Activated CD8-positive, alpha-beta memory T cell treated with anti-CD3 and anti-CD28 coated beads, Interleukin-2, amount 50 U/mL, for 1 hour (primary cell): ENCODE data around the gene SDK2.
"Not testable (repeated sequence)": the region's sequence is repeated elsewhere in the genome, so short reads cannot be mapped to it uniquely, and the experiment has no call there.

Source experiments
- DNase-seq: peaks from one replicate; pipeline ENCODE4 v3.0.0-alpha.2; 2020; ENCODE audit errors: extremely low read depth

Gene SDK2

DNA sequence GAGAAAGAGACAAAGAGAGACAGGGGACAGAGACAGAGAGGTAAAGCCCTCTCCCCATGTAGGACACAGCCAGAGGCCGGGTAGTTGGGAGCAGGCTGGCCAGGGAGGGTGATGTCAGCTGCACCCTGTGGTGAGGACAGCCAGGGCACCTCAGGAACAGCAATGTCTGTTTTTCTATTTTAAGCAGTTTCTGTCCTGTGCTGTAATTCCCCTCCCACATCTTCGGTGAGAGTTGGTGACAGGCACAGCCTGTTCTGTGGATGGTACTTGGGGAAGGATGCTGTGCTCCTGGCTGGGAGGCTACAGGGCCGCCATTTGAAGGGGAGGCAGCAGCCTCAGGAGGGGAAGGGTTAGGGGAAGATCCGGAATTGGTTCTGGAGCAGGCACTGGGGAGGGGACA lies 163.5 kb downstream of the SDK2 start:
- DNase-seq = no peak

DNA sequence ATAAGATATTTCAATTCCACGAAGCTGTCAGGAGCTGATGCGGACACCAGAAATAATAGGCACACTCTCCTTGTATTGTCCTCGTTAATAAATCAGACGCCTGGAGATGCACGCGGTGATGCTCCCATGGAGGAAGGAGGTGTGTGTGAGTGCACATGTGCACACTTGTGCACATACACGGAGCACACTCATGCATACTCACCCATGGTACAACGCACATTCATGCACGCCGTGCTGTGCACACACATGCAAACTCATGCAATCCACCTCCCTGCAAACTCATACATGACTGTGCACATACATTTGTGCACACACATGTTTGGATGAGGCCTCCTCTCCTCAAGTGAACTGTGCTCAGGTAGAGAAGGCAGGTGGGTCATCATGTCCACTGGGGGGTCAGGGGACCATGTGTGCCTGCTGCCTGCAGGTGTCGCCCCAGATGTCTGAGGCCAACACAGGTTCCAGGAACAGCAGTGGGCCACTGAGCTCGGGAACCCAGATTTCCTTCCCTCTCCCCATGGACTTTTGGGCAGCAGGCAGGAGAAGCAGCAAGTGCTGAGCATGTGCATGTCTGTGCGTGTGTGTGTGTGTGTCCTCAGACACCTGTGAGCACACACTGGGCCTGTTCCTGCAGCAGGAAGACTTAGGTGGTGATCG lies 165.3 kb downstream of the SDK2 start:
- DNase-seq = no peak

DNA sequence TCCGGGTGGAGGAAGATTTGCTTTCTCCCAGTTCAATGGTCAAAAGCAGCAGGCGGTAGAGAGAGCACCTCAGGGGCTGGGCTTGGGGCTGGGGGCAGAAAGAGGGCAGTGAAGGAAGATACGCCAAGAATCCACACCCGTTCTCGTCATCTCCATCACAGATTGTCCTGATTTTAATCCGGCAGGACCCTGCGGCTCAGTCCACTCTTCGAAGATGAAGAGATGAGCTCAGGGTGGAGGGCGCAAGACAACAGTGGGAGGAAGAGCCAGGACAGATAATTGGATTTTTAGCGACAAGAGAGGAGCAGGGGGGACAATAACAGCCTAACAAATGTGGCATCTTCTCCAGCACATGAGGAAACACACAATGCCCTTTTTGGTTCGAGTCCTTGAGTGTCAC lies 165.9 kb downstream of the SDK2 start:
- DNase-seq = no peak

DNA sequence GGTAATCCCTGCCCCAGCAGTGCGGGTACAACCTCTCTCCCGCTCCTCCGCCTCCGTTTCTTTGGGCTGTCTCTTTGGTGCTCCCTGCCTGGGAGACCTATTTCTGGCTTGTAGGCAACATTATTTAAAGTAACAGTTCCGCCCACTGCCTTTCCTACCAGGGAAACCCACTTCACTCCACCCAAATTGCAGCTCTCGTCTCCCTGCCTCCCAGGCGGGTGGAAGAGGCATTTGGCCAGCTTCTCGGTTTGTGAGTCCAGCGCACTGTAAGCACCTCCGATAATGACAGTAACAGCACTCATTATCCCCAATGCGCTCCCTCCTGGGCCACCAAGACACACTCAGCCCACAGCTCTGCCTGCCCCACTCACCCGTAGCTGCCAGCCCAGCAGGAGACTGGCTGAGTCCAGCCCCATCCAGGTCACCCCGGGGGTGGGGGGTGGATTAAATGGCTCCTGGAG lies 167.3 kb downstream of the SDK2 start:
- DNase-seq = no peak

DNA sequence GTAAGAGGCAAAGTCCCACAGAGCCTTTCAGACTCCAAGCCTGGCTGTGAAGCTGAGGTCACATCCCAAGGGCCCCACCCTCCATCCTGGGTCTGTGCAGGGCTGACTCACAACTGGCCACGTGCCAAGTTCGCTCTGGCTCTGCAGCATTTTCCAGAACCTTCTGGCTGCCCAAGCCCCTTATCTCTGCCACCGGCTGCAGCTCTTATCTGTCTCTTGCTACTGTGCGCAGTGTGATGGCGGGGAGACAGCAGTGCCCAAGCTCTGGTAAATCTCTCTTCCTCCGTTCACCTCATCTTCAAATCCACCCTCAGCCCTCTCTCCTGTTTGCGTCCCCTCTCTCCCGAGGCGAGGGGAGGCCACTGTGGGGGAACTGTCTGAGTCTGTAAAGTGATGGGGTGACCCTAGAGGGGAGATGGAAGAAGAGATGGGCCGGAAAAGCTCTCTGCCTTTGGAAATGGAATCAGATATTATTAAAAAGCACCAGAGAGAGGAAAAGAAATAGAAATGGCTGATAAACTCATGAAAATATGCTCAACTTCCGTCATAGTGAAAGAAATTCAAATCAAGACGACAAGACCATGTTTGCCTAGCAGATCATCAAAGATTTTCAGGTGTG lies 169.8 kb downstream of the SDK2 start:
- no peak for DNase-seq

DNA sequence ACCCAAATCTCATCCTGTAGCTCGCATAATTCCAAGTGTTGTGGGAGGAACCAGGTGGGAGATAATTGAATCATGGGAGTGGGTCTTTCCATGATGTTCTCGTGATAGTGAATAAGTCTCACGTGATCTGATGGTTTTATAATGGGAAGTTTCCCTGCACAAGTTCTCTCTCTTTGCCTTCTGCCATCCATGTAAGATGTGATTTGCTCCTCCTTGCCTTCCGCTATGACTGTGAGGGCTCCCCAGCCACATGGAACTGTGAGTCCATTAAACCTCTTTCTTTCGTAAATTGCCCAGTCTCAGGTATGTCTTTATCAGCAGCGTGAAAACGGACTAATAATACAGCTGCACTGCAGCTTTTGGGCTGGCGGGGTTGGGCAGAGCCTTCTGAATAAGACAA lies 171.5 kb downstream of the SDK2 start:
- DNase-seq = not testable (repeated sequence)

DNA sequence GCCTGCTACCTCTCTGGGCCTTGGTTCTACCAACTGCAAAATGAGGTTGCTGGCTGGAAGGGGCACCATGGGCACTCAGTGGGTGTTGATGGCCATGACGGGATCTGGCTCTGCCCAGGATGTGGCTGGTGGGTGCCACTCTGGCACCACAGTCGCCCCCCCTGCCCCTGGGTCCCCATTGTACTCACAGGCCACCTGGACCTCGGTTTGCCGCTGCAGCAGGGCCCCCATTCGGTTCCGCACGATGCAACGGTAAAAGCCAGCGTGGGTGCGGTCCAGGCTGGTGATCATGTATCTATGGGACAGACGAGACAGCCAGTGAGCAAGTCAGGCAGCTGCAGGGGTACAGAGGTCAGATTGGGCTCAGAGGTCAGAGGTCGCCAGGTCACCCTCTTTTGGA lies 172.3 kb downstream of the SDK2 start:
- no peak for DNase-seq

DNA sequence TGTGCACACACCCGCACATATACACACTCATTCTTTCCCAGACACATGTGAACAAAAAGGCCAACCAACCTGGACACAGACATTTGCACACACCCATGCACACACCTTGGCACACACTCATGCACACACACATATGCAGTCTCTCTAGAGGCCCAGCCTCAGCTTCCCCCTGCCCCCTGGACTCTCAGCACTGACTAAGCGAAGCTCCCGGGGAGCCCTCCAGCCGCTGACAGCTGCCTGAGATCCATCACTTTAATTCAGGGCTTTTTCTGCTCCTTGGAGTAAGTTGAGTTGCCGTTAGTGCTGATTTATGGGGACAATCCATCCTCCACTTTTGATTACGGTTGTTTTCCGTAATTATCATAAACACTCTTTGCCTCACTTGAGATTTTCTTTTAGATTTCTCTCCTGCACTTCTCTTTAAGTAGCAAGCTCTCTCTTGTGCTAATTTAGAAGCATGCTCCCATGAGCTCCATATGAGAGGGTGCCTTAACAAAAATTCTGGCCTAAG lies 173.9 kb downstream of the SDK2 start:
- no peak for DNase-seq

DNA sequence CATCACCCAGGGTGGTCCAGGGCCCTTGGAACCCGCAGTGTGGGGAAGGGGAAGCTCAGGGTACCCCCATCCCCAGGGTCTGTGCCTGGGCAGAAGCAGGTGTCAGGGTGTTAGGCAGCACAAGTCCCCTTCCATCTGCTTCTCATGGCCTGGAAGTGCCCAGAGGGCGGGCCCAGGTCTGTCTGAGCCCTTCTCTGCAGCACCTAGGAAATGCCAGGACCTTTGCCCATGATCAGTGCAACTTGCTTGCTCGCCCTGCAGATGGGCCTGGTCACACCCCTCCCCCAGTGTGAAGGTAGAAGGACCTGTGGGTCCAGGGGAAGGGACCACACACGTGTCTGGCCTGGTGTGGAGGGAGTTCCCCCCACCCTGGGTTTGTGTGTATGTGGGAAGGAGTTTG lies 174.9 kb downstream of the SDK2 start:
- no peak for DNase-seq

DNA sequence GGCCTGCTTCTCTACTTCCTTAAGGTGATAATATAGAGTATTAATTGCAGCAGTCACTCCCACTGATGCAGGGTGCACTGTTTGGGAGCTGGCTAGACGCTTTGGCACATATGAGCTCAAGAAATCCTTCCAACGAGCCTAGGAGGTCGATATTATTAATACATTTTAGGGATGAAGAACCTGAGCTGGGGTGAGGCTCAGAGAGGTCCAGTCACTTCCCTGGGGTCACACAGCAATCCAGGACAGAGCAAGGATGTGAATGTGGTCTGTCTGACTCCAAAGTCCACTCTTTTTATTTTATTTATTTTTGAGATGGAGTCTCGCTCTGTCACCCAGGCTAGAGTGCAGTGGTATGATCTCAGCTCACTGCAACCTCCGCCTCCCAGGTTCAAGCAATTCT lies 176.0 kb downstream of the SDK2 start:
- DNase-seq = no peak

DNA sequence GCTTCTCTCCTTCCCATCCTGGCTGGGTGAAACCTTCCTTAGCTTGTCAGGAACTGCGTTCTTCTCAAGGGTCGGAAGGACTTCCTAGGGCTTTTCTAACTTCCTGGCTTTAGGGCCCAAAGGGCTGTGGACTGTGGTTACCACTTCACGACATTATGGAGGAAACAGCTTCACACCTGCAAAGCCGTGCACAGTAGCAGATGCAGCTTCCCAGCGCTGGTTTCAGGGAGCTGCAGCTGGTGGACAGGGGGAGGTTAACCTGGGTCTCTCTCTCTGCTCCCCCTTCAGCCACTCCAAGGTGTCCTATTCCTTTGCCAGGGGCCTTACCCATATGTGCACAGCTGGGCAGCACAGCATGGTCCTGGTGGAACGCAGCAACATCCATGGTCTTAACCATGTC lies 176.6 kb downstream of the SDK2 start:
- no peak for DNase-seq

DNA sequence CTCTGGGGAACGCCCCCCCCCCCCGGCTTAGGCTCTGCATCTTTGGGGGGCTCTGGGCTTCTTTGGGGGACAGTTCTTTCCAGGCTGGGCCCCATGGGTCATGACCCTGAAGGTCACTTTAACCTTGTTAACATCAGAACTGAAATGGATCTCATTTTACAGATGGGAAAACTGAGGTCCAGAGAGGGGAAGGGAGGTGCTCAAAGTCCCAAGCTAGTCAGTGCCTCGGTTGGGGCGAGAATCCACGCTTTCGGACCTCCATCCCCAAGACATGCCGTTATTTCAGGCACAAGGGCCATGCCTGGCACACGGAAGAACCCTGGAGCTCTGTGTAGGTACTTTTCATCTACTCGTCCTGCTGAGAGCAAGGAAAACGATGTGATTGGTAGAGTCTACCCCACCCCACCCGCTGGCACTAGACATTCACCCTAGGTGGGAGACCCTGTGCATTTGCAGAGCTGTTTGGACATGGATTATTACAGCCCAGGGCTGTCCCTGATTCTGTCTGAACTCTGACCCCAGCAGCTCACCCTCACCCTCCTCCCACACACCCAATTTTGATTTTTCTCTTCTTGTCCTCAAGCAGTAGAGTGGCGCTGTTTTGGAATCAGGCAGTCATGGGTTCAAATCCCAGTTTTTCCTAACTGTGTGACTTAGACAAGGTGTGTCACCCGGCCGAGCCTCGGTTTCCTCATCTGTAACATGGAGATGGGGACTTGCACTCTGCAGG lies 177.4 kb downstream of the SDK2 start:
- no peak for DNase-seq

DNA sequence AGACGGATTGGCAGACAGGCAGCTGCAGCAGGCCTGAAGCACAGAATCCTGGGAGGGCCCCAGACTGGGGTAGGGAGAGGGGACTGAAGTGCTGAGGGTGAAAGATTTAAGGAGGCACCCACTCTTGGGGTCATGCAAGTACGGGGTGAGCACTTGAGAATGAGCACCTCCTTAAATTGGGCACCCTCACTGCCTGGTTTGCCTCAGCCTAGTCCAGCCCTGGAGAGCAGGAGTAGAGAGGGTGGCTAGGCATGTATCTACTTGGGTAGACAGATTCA lies 178.4 kb downstream of the SDK2 start:
- no peak for DNase-seq

DNA sequence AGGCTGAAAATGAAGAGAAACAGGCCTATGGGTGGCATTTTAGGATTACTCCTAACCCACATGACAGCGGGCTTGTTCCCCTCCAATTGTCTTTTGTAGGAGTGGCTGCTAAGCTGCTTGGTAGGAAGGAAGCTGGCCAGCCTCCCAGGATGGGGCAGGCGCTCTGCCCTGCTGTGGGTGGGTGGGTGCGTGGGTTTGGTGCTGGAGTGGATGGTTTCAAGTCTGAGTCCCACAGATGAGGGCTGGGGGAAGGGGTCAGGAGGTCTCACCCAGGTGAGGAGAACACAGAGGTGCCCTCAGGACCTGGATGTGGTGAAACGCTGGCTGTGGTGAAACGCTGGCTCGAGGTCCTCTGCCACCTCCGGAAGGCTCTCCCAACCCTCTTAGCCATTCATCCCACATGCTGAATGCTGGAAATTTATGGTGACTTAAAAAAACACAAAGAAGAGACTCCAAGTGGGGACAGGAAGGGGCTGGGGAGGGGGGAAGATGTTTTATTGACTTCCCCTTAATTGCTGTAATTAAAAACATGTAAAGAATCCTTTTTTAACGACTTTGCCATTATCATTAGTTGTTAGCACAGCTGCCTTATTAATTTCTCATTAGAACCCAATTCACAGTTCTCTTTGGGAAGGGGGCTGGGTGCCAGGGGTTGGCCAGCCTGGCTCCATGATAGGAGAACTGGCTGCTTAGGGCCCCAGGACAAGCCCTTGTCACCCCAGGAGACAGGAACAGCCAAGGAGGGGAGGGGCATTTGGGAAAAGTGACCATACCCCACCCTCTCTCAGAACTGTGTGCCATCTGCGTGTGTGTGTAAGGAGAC lies 178.9 kb downstream of the SDK2 start:
- DNase-seq = no peak

DNA sequence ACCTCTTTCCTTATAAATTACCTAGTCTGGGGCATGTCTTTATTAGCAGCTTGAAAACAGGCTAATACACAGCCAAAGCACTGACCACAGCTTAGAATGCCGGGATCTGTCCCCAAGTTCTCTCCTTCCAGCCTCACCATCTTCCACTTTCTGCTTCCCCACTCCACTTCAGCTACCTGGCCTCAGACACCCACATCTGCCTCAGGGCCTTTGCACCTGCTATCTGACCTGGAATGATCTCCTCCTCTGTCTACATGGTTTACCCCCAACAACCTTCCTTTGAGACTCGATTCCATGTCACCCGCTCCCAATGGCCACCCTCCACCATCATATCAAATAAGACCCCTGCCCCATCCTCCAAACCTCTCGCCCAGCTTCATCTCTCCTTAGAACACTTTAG lies 179.8 kb downstream of the SDK2 start:
- no peak for DNase-seq

DNA sequence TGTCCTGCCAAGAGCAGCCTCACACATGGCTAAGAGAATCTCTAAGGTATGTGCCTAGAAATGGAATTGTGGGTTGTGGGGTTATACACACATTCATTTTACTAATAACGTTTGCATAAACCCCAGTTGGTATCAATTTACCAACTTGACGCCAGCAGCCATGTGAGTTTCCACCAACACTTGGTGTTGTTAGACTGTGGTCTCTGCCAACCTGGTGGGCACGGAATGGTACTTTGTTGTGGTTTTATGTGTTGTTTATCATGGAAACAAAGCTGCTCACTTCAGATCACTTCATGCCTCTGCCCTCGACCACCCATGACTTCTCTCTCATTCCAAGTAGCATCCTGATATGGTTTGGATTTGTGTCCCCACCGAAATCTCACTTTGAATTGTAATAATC lies 180.4 kb downstream of the SDK2 start:
- no peak for DNase-seq

DNA sequence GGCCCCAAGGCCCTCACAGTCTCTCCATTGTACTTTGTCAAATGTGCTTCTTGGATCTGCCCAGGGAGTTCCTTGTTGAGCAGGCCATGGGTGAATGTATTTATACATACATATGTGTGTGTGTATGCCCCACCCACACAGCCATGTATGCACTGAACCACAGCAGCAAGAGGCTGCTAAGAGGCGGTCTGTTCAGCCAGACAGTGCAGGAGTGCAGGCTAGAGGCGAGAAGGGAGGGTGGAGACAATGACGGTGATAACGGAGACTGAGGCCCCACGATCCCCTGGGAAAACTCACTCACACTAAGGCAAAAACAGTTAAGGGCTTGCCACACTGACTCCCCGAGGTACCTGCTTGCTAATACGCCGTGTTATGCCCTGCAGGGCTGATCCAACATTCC lies 181.4 kb downstream of the SDK2 start:
- DNase-seq = no peak

DNA sequence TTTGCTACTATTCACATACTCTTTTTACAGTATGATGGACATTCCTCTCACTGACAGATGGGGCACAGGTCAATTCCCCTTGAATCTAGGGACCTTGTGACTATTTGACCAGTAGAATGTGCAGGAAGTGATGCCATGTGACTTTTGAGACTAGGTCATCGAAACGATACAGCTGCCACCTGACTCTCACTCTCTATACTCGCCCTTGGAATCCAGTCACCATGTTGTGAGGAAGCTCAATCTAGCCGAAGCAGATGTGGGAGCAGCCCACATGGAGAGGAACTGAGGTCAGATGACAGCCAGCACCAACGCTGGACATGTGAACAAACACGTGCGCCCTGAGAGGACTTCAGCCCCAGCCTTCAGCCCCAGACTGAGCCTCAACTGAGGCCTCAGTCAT lies 184.3 kb downstream of the SDK2 start:
- no peak for DNase-seq

DNA sequence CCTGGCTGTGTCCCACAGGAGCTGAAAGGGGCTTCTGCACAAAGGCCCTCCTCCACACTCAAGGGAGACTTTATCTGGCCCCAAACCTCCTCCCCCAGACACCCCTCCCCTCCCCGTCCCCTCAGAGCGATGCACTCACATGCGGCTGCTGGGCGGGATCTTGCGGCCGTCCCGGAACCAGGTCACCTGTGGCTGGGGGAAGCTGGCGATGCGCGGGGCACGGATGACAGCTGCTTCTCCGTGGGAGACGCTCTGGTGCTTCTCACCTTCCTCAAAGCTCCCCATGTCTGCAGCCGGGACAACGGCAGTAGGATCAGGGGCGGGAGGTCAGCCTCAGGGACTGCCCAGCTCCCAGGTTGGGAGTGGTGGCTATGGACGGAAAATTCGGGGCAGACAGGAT lies 188.5 kb downstream of the SDK2 start:
- no peak for DNase-seq

DNA sequence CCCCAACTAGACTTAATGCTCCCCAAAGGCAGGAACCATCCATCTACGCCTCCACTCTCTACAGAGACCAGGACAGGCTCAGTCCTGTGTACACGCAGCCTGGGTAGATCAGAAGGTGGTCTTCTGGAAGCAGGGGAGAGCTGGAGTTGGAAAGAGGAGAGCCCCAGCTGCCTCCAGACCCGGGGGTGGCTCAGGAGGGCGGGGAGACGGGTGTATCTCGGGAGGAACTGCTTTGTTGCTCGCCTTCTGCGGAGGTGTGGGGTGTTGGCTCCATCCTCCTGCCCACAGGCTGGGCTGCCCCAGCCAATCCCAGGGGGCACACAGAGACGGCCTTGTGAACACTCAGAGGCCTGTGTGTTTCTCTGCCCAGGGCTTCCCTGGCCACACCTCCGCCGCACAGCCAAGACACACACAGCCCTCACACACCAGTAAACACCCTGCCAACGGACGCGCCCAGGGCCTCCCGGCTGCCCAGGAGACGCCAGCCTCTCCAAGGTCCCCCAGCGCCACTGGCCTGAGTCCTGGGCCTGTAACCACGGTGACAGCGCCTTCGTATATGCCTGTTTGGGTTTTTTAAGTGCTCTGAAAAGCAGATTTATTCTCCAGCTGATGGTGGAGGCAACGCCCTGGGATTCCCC lies 189.1 kb downstream of the SDK2 start:
- DNase-seq = no peak

DNA sequence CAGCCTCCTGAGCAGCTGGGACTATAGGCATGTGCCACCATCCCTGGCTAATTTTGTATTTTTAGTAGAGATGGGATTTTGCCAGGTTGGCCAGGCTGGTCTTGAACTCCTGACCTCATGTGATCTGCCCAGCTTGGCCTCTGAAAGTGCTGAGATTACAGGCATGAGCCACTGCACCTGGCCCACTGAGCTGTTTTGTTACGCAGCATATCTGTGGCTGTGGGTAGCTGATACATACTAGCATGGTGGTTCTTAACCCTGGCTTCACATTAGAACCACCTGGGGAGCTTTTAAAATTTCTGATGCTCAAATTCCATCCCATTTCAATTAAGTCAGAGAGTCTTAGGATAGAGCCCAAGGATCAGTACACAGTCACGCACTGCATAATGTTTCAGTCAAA lies 190.8 kb downstream of the SDK2 start:
- not testable (repeated sequence) for DNase-seq

DNA sequence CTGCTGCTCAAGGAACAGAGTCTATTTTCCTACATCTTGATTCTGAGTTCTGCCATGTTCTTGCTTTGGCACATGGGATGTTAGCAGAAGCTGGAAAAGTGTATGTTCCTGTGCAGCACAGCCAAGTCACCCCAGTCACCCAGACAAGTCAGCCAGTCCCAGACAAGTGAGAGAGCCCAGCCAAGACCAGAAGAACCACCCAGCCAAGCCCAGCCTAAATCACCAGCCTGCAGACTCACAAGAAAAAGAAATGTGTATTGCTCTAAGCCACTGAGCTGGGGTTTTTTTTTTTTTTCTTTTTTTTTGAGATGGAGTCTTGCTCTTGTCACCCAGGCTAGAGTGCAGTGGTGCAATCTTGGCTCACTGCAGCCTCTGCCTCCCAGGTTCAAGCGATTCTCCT lies 191.2 kb downstream of the SDK2 start:
- DNase-seq = no peak
